K562 (cell line): ENCODE results near the gene SOBP. TPM values are rescaled to one million over a fixed set of nuclear protein-coding genes. Genes with fewer than 3 reads are reported as not detected.

Source experiments
- ATAC-seq: fragments of 200-7000 bp; cut with Tn5 transposase; 3 replicates; pipeline ENCODE4 v1.9.1; 2020; ENCODE audit warnings: moderate library complexity
- BruUV-seq: library from RNA; stranded (reverse); fragments of 400-500 nt; replicated peaks from 2 replicates; lab custom pipeline; 2021; lab: Mats Ljungman, UMichigan
- CTCF ChIA-PET: fragments of 300-600 bp; formaldehyde crosslinking; extraction: SDS; loops from one replicate; lab custom pipeline; 2021; ENCODE audit warnings: low intra/inter-chr PET ratio; lab: Yijun Ruan, JAX
- POLR2A ChIA-PET: fragments of 300-600, 350-650 bp; sonication (Branson Sonifier 250); formaldehyde crosslinking; extraction: SDS; loops from one replicate; lab custom pipeline; 2021; ENCODE audit warnings: antibody characterized with exemption, inconsistent platforms; lab: Yijun Ruan, JAX
- DNase-seq, 4 experiments: peaks; one replicate each; pipeline versions ENCODE4 v3.0.0 to v3.0.0-alpha.2; 2011 to 2018; ENCODE audit warnings: low spot score in 3 of 4, mixed read lengths in 3 of 4; ENCODE audit errors: extremely low read depth in 1 of 4
- FAIRE-seq: peaks from 2 replicates; lab custom pipeline; 2011; peaks lifted over from hg19 to GRCh38; lab: Jason Lieb, UNC
- H2AFZ ChIP-seq: 2 replicates; pipeline ENCODE4 v1.6.0; 2011; ENCODE audit warnings: low read depth, low read length, control low read depth, inconsistent platforms
- H3K27ac ChIP-seq: fragments of 200-600 bp; 3 replicates; pipeline ENCODE4 v1.8.0; 2011; ENCODE audit warnings: low read depth, mild to moderate bottlenecking, control low read depth, inconsistent platforms, low read length, moderate library complexity, mixed read lengths; ENCODE audit errors: extremely low read depth
- H3K27me3 ChIP-seq, 2 experiments: fragments of 300-600 bp in 1 of 2; 2 replicates in 1 of 2; 3 replicates in 1 of 2; pipeline versions ENCODE4 v1.6.0 to v1.8.0; 2011; ENCODE audit warnings: inconsistent platforms in 2 of 2, low read length in 2 of 2, mild to moderate bottlenecking in 1 of 2, mixed read lengths in 1 of 2, moderate library complexity in 1 of 2; ENCODE audit not compliant: control insufficient read depth in 2 of 2, insufficient read depth in 2 of 2
- H3K36me3 ChIP-seq: fragments of 300-600 bp; 3 replicates; pipeline ENCODE4 v1.8.0; 2011; ENCODE audit warnings: mild to moderate bottlenecking, low read length, inconsistent platforms; ENCODE audit not compliant: control insufficient read depth, insufficient read depth
- H3K4me1 ChIP-seq, 2 experiments: fragments of 200-600 bp in 1 of 2; replicated peaks in 1 of 2; 2 replicates in 1 of 2; 3 replicates in 1 of 2; pipeline versions ENCODE4 v1.5.1 to v1.8.0; 2011; ENCODE audit warnings: inconsistent platforms in 2 of 2, low read length in 2 of 2, mild to moderate bottlenecking in 1 of 2, mixed read lengths in 1 of 2, moderate library complexity in 1 of 2; ENCODE audit not compliant: control insufficient read depth in 2 of 2, insufficient read depth in 2 of 2
- H3K4me2 ChIP-seq: 2 replicates; pipeline ENCODE4 v1.6.1; 2011; ENCODE audit warnings: low read length, control low read depth, inconsistent platforms, mixed read lengths; ENCODE audit not compliant: insufficient read depth
- H3K4me3 ChIP-seq: fragments of 200-600 bp; sonication (generic), shearing (Covaris generic); 2 replicates; pipeline ENCODE4 v1.5.1; 2016; ENCODE audit warnings: control low read depth, inconsistent platforms
- H3K79me2 ChIP-seq: fragments of 200-600 bp; 3 replicates; pipeline ENCODE4 v1.8.0; 2011; ENCODE audit warnings: low read length, inconsistent platforms; ENCODE audit not compliant: control insufficient read depth, insufficient read depth
- H3K9ac ChIP-seq, 2 experiments: 2 replicates each; pipeline versions ENCODE4 v1.6.0 to v1.6.1; 2011; ENCODE audit warnings: low read depth in 2 of 2, low read length in 2 of 2, control low read depth in 1 of 2, inconsistent platforms in 1 of 2, mild to moderate bottlenecking in 1 of 2, mixed read lengths in 1 of 2; ENCODE audit not compliant: insufficient read depth in 1 of 2
- H3K9me1 ChIP-seq: one replicate; pipeline ENCODE4 v1.6.0; 2011; ENCODE audit warnings: inconsistent platforms, mild to moderate bottlenecking, low read length, moderate library complexity; ENCODE audit not compliant: control insufficient read depth, insufficient read depth
- H3K9me3 ChIP-seq: replicated peaks from 2 replicates; pipeline ENCODE4 v1.5.1; 2011; ENCODE audit warnings: low read depth, low read length, inconsistent platforms; ENCODE audit not compliant: control insufficient read depth, insufficient read depth
- H4K20me1 ChIP-seq: replicated peaks from 2 replicates; pipeline ENCODE4 v1.6.1; 2011; ENCODE audit warnings: low read length, inconsistent platforms, mixed read lengths; ENCODE audit not compliant: control insufficient read depth, insufficient read depth
- COPS2 ChIP-seq: fragments of 450-650 bp; conservative IDR thresholded peaks from 2 replicates; pipeline ENCODE4 v1.6.1; 2016; ENCODE audit warnings: mild to moderate bottlenecking, moderate library complexity
- CXXC5 ChIP-seq: fragments of 250-450 bp; sonication (Bioruptor Pico); IDR thresholded peaks from 2 replicates; pipeline ENCODE4 v1.8.0; 2022; ENCODE audit warnings: inconsistent platforms, mild to moderate bottlenecking, moderate library complexity
- ETV1 ChIP-seq: fragments of 450-650 bp; conservative IDR thresholded peaks from 2 replicates; pipeline ENCODE4 v1.6.1; 2016; ENCODE audit warnings: missing genetic modification characterization, control low read depth, low read depth, missing compliant biosample characterization
- FOXJ2 ChIP-seq: fragments of 200-800 bp; sonication (Bioruptor generic); IDR thresholded peaks from 2 replicates; pipeline ENCODE4 v1.6.1; 2016; ENCODE audit warnings: missing genetic modification characterization, missing compliant biosample characterization
- HMG20A ChIP-seq: fragments of 450-650 bp; formaldehyde crosslinking; conservative IDR thresholded peaks from 2 replicates; pipeline ENCODE4 v1.4.0; 2020; ENCODE audit warnings: mild to moderate bottlenecking, mixed read lengths
- MAFF ChIP-seq: IDR thresholded peaks from 2 replicates; pipeline ENCODE4 v1.6.1; 2012; ENCODE audit warnings: low read length, improper control_type of control experiment
- NR4A1 ChIP-seq, 2 experiments: fragments of 250-450 bp in 1 of 2; fragments of 450-650 bp in 1 of 2; sonication (Bioruptor Pico) in 1 of 2; IDR thresholded peaks; 2 replicates each; pipeline versions ENCODE4 v1.4.0 to v1.6.1; 2016 to 2020; ENCODE audit warnings: mild to moderate bottlenecking in 2 of 2, missing compliant biosample characterization in 1 of 2, missing genetic modification characterization in 1 of 2, moderate library complexity in 1 of 2
- PRPF4 ChIP-seq: fragments of 200-400 bp; formaldehyde crosslinking; IDR thresholded peaks from one replicate; pipeline ENCODE4 v1.6.1; 2017; ENCODE audit warnings: low read length, low read depth, mild to moderate bottlenecking; ENCODE audit not compliant: insufficient read depth, poor library complexity, severe bottlenecking
- PYGO2 ChIP-seq: fragments of 450-650 bp; IDR thresholded peaks from 2 replicates; pipeline ENCODE4 v1.6.1; 2016; ENCODE audit warnings: mild to moderate bottlenecking, missing genetic modification characterization, moderate library complexity, missing compliant biosample characterization
- SRSF9 ChIP-seq: fragments of 200-400 bp; formaldehyde crosslinking; IDR thresholded peaks from 2 replicates; pipeline ENCODE4 v1.6.1; 2017; ENCODE audit warnings: low read depth, low read length, borderline replicate concordance
- TBL1XR1 ChIP-seq, 2 experiments: IDR thresholded peaks; 2 replicates each; pipeline ENCODE4 v1.6.1; 2012; ENCODE audit warnings: improper control_type of control experiment in 2 of 2, low read length in 2 of 2, mild to moderate bottlenecking in 1 of 2
- TRIM24 ChIP-seq, 2 experiments: fragments of 450-650 bp; IDR thresholded peaks; 2 replicates each; pipeline ENCODE4 v1.6.1; 2016
- XRCC5 ChIP-seq: fragments of 200-400 bp; formaldehyde crosslinking; IDR thresholded peaks from 2 replicates; pipeline ENCODE4 v1.6.1; 2017; ENCODE audit warnings: low read depth, mild to moderate bottlenecking, low read length
- ZNF146 ChIP-seq: IDR thresholded peaks from one replicate; pipeline ENCODE4 v1.6.1; 2018; ENCODE audit warnings: missing compliant biosample characterization; ENCODE audit not compliant: unreplicated experiment
- ZNF316 ChIP-seq: fragments of 450-650 bp; IDR thresholded peaks from 2 replicates; pipeline ENCODE4 v1.6.1; 2016
- ZNF324 ChIP-seq: fragments of 250-450 bp; sonication (Bioruptor Pico); IDR thresholded peaks from 2 replicates; pipeline ENCODE4 v1.4.0; 2020; ENCODE audit warnings: mild to moderate bottlenecking
- WGBS: fragments of 100-300 bp; shearing (Covaris generic); methylation state at CpG from one replicate; pipeline ENCODE4 v1.1.6; 2016; ENCODE audit warnings: low coverage, mixed read lengths; ENCODE audit not compliant: insufficient coverage; ENCODE audit errors: missing lambda C conversion rate; 5-methylcytosine and 5-hydroxymethylcytosine counted together
- in situ Hi-C: fragments of 300-500 bp; cut with MboI; formaldehyde crosslinking; loops from 4 replicates; pipeline ENCODE4 v1.15.0; 2018; ENCODE audit warnings: inconsistent platforms, mixed read lengths
- intact Hi-C: fragments of 100-400 bp; cut with micrococcal nuclease; formaldehyde crosslinking; loops from 2 replicates; pipeline ENCODE4 v1.14.2; 2022
- polyA plus RNA-seq, 8 experiments: library from polyadenylated mRNA; depleted of rRNA in 4 of 8; stranded (reverse) in 5 of 8; unstranded in 3 of 8; fragments of >200 nt; fragmentation: Nextera tagmentation in 2 of 8; fragmentation: Illumina TruSeq in 1 of 8; extraction: Ambion mirVana in 2 of 8; extraction: Trizol in 1 of 8; gene quantifications; 2 replicates each; pipeline versions ENCODE4 v1.2.1 to v1.2.3, GENCODE V29; 2011 to 2014; ENCODE audit warnings: inconsistent platforms in 1 of 8, missing spikeins in 1 of 8
- total RNA-seq, 7 experiments: library from RNA; depleted of rRNA in 6 of 7; stranded (reverse); fragments of >200 nt in 6 of 7; fragmentation: Illumina TruSeq in 2 of 7; extraction: Trizol in 2 of 7; gene quantifications; 2 replicates each; pipeline versions ENCODE4 v1.2.1 to v1.2.3, GENCODE V29; 2011 to 2021; ENCODE audit warnings: low replicate concordance in 1 of 7
- TF ChIP-seq, protein P1 (sequence below): IDR thresholded peaks from 2 replicates; pipeline ENCODE4 v1.6.1; 2014; ENCODE audit warnings: antibody characterized with exemption

Gene SOBP
- total and polyA plus RNA-seq, 9 of the 15 experiments (the other 6 are each of a cell fraction or from before 2014, with no cell fraction given), result 0.16 TPM; not detected in 8

DNA sequence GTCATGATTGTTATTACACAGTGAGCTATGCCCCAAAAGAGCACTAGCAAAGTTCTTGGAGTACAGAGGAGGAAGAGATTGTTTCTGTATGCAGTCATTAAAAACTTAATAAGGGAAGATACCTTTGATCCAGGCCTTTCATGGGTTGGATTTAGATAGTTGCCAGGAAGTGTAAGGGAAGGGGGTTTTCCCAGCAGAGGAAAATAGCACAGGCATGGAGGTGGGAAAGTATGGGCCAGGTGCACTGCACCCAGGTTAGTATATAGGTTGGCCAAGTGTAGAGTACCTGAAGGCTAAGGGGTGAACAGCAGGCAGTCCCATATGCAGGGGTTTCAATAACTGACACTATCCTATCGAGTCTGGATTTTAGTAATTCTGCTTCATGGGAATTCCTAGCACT is 101.4 kb downstream of the SOBP start:
- intact Hi-C loops, result no loop called here
- no peak overlapping the region for H3K27ac ChIP-seq
- TF ChIP-seq SRSF9 (no peak), NR4A1 (CRISPR knock-in tag; IDR thresholded peaks at IDR 0.05) (no peak), NR4A1 (tag; IDR thresholded peaks at IDR 0.05) (no peak), PYGO2 (tag) (no peak), MAFF (no peak), TBL1XR1 (IDR thresholded peaks at IDR 0.05; ENCODE audit: low read length in 2 of 2) (no peak), COPS2 (no peak), PRPF4 (no peak), FOXJ2 (no peak), CXXC5 (CRISPR knock-in tag) (no peak), TRIM24 (IDR thresholded peaks at IDR 0.05) (no peak), ZNF146 (CRISPR knock-in tag) (no peak), XRCC5 (no peak), ZNF316 (no peak), ETV1 (no peak), ZNF324 (CRISPR knock-in tag) (no peak), HMG20A (no peak)
- TF ChIP-seq, protein P1, sequence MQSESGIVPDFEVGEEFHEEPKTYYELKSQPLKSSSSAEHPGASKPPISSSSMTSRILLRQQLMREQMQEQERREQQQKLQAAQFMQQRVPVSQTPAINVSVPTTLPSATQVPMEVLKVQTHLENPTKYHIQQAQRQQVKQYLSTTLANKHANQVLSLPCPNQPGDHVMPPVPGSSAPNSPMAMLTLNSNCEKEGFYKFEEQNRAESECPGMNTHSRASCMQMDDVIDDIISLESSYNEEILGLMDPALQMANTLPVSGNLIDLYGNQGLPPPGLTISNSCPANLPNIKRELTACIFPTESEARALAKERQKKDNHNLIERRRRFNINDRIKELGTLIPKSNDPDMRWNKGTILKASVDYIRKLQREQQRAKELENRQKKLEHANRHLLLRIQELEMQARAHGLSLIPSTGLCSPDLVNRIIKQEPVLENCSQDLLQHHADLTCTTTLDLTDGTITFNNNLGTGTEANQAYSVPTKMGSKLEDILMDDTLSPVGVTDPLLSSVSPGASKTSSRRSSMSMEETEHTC, result no peak
- TF ChIP-seq, all 486 proteins: peak for 0
- Histone ChIP-seq H2AFZ (no peak overlapping the region), H3K9me1 (no peaks in the 10 kb centered on the region), H3K79me2 (no peaks in the 10 kb centered on the region), H3K9me3 (no peaks in the 10 kb centered on the region), H3K36me3 (no peaks in the 10 kb centered on the region), H4K20me1 (no peaks in the 10 kb centered on the region; the same call in 1 of the 2 replicates), H3K4me3 (no peak overlapping the region), H3K9ac (no peak overlapping the region), H3K4me2 (no peak overlapping the region), H3K4me1 (no peaks in the 10 kb centered on the region), H3K27me3 (peaks cover 4 to 12% of the 10 kb centered on the region in 2 experiments; a peak in 4 of 5 replicates)
- ATAC-seq, result no peak
- ChIA-PET POLR2A (no interaction called here), CTCF (no interaction called here)
- in situ Hi-C loops, result no loop called here
- WGBS, result 0% methylated on average over 1 of the region's 1 CpG
- no peak for FAIRE-seq
- BruUV-seq, result no TSS peak
- no peak for DNase-seq
